Neural cell (in vitro differentiated cells): ENCODE results near the gene GNAL. TPM values are rescaled to one million over a fixed set of nuclear protein-coding genes. Genes with fewer than 3 reads are reported as not detected.

Experiments used
- H2AFZ ChIP-seq: fragments of 200-600, 300-800 bp; sonication (generic), shearing (Covaris generic); 2 replicates; pipeline ENCODE4 v1.6.0; 2014; ENCODE audit warnings: low read depth, mild to moderate bottlenecking, antibody characterized with exemption, low read length, moderate library complexity
- H3F3A ChIP-seq: fragments of 200-600 bp; shearing (Covaris generic); 2 replicates; pipeline ENCODE4 v1.6.1; 2016; ENCODE audit warnings: mild to moderate bottlenecking, moderate library complexity, mixed read lengths, antibody characterized with exemption, low read length; ENCODE audit not compliant: insufficient read depth, poor library complexity, severe bottlenecking
- H3K27ac ChIP-seq: fragments of 200-600, 300-800 bp; sonication (generic), shearing (Covaris generic); 2 replicates; pipeline ENCODE4 v1.5.1; 2014; ENCODE audit warnings: mild to moderate bottlenecking, low read length, moderate library complexity
- H3K27me3 ChIP-seq: fragments of 300-800, 200-600 bp; sonication (generic), shearing (Covaris generic); 2 replicates; pipeline ENCODE4 v1.6.0; 2014; ENCODE audit warnings: mild to moderate bottlenecking, low read depth, low read length, moderate library complexity; ENCODE audit not compliant: insufficient read depth
- H3K36me3 ChIP-seq: fragments of 300-800, 200-600 bp; sonication (generic), shearing (Covaris generic); 2 replicates; pipeline ENCODE4 v1.5.1; 2014; ENCODE audit warnings: mild to moderate bottlenecking, antibody characterized with exemption, low read length, moderate library complexity; ENCODE audit not compliant: insufficient read depth
- H3K4me2 ChIP-seq: fragments of 300-800, 200-600 bp; sonication (generic), shearing (Covaris generic); 2 replicates; pipeline ENCODE4 v1.6.0; 2014; ENCODE audit warnings: mild to moderate bottlenecking, low read length
- H3K4me3 ChIP-seq: fragments of 300-800, 200-600 bp; sonication (generic), shearing (Covaris generic); 2 replicates; pipeline ENCODE4 v1.5.1; 2014; ENCODE audit warnings: mild to moderate bottlenecking, low read length, moderate library complexity
- H3K79me2 ChIP-seq: fragments of 200-600 bp; shearing (Covaris generic); replicated peaks from 2 replicates; pipeline ENCODE4 v1.6.0; 2014; ENCODE audit warnings: mild to moderate bottlenecking, low read length, moderate library complexity; ENCODE audit not compliant: insufficient read depth
- H3K9ac ChIP-seq: fragments of 300-800, 200-600 bp; sonication (generic), shearing (Covaris generic); 2 replicates; pipeline ENCODE4 v1.6.1; 2016; ENCODE audit warnings: mild to moderate bottlenecking, low read length, mixed read lengths
- H3K9me2 ChIP-seq: fragments of 200-600 bp; shearing (Covaris generic); 2 replicates; pipeline ENCODE4 v1.6.1; 2016; ENCODE audit warnings: mild to moderate bottlenecking, low read length, mixed read lengths; ENCODE audit not compliant: insufficient read depth
- H3K9me3 ChIP-seq: fragments of 200-600, 300-800 bp; sonication (generic), shearing (Covaris generic); 2 replicates; pipeline ENCODE4 v1.6.1; 2016; ENCODE audit warnings: mild to moderate bottlenecking, mixed run types, low read length, moderate library complexity, mixed read lengths
- H4K20me1 ChIP-seq: fragments of 200-600 bp; shearing (Covaris generic); 2 replicates; pipeline ENCODE4 v1.6.1; 2016; ENCODE audit warnings: mild to moderate bottlenecking, mixed run types; ENCODE audit not compliant: insufficient read depth
- CTCF ChIP-seq: fragments of 450-650 bp; IDR thresholded peaks from 2 replicates; pipeline ENCODE4 v1.5.1; 2014; ENCODE audit warnings: antibody characterized with exemption, mild to moderate bottlenecking, moderate library complexity; ENCODE audit not compliant: poor library complexity, severe bottlenecking
- EP300 ChIP-seq: fragments of 450-650 bp; conservative IDR thresholded peaks from 2 replicates; pipeline ENCODE4 v1.6.1; 2014; ENCODE audit warnings: antibody characterized with exemption, mild to moderate bottlenecking, moderate library complexity; ENCODE audit not compliant: poor library complexity, severe bottlenecking
- EZH2 ChIP-seq: fragments of 200-600, 300-800 bp; shearing (Covaris generic), sonication (generic); IDR thresholded peaks from 2 replicates; pipeline ENCODE4 v1.6.1; 2014; ENCODE audit warnings: antibody characterized with exemption, low read length, borderline replicate concordance, mild to moderate bottlenecking; ENCODE audit not compliant: insufficient read depth, poor library complexity, severe bottlenecking
- MXI1 ChIP-seq: fragments of 450-650 bp; conservative IDR thresholded peaks from 2 replicates; pipeline ENCODE4 v1.6.1; 2014; ENCODE audit warnings: antibody characterized with exemption, mild to moderate bottlenecking; ENCODE audit not compliant: poor library complexity, severe bottlenecking
- POLR2AphosphoS5 ChIP-seq: IDR thresholded peaks from 2 replicates; pipeline ENCODE4 v1.6.1; 2012
- RAD21 ChIP-seq: fragments of 450-650 bp; conservative IDR thresholded peaks from 2 replicates; pipeline ENCODE4 v1.6.1; 2014; ENCODE audit warnings: antibody characterized with exemption, mild to moderate bottlenecking, moderate library complexity
- REST ChIP-seq: IDR thresholded peaks from 2 replicates; pipeline ENCODE4 v1.6.1; 2012; ENCODE audit warnings: borderline replicate concordance
- SMC3 ChIP-seq: fragments of 450-650 bp; conservative IDR thresholded peaks from 2 replicates; pipeline ENCODE4 v1.6.1; 2014; ENCODE audit warnings: antibody characterized with exemption, mild to moderate bottlenecking, moderate library complexity; ENCODE audit not compliant: poor library complexity
- TAF1 ChIP-seq: IDR thresholded peaks from 2 replicates; pipeline ENCODE4 v1.6.1; 2012; ENCODE audit warnings: low read depth
- polyA plus RNA-seq: library from polyadenylated mRNA; depleted of rRNA; stranded (reverse); fragments of >200 nt; gene quantifications from 2 replicates; pipeline ENCODE4 v1.2.3, GENCODE V29; 2014

The GNAL gene
- polyA plus RNA-seq, 1 donor from 2014 or later = 16.7 TPM

GRCh38 chr18:11724781-11725180 lies 35.7 kb downstream of the GNAL start:
- no peaks in the 10 kb centered on the region for H3K9me3 ChIP-seq
- no peak overlapping the region for H3K4me3 ChIP-seq
- no peak for TF ChIP-seq SMC3
- H3K27ac ChIP-seq = no peak overlapping the region
- H3K4me2 ChIP-seq = no peak overlapping the region
- H3K27me3 ChIP-seq = no peaks in the 10 kb centered on the region
- H2AFZ ChIP-seq = no peak overlapping the region
- no peaks in the 10 kb centered on the region for H3F3A ChIP-seq
- H3K36me3 ChIP-seq = no peaks in the 10 kb centered on the region
- no peaks in the 10 kb centered on the region for H3K9me2 ChIP-seq
- H3K9ac ChIP-seq = no peak overlapping the region
- H3K79me2 ChIP-seq = no peaks in the 10 kb centered on the region
- no peaks in the 10 kb centered on the region for H4K20me1 ChIP-seq

GRCh38 chr18:11726556-11726955 lies 37.5 kb downstream of the GNAL start:
- Histone ChIP-seq H3K4me2 (no peak overlapping the region), H3K36me3 (no peaks in the 10 kb centered on the region), H2AFZ (no peak overlapping the region), H3K9ac (no peak overlapping the region), H3K79me2 (no peaks in the 10 kb centered on the region), H3K9me3 (no peaks in the 10 kb centered on the region), H3K27me3 (no peaks in the 10 kb centered on the region), H3F3A (no peaks in the 10 kb centered on the region), H3K4me3 (no peak overlapping the region), H3K27ac (no peak overlapping the region), H4K20me1 (no peaks in the 10 kb centered on the region), H3K9me2 (no peaks in the 10 kb centered on the region)
- no peak for TF ChIP-seq MXI1
- no peak for TF ChIP-seq REST
- TF ChIP-seq TAF1 = no peak
- TF ChIP-seq EZH2 = no peak
- TF ChIP-seq EP300 = no peak
- no peak for TF ChIP-seq CTCF
- TF ChIP-seq RAD21 = no peak
- TF ChIP-seq POLR2AphosphoS5 = no peak
- no peak for TF ChIP-seq SMC3

- Histone ChIP-seq H3K4me2 (no peak overlapping the region), H3K9me2 (no peaks in the 10 kb centered on the region), H3F3A (no peaks in the 10 kb centered on the region), H4K20me1 (no peaks in the 10 kb centered on the region), H3K4me3 (no peak overlapping the region), H3K27me3 (no peaks in the 10 kb centered on the region), H3K79me2 (no peaks in the 10 kb centered on the region), H3K9ac (no peak overlapping the region), H3K27ac (no peak overlapping the region), H3K9me3 (no peaks in the 10 kb centered on the region), H2AFZ (no peak overlapping the region), H3K36me3 (no peaks in the 10 kb centered on the region)
- no peak for TF ChIP-seq EP300
- TF ChIP-seq POLR2AphosphoS5 = no peak
- no peak for TF ChIP-seq RAD21
- TF ChIP-seq SMC3 = no peak
- TF ChIP-seq REST = no peak
- TF ChIP-seq EZH2 = no peak
- no peak for TF ChIP-seq MXI1
- no peak for TF ChIP-seq CTCF
- TF ChIP-seq TAF1 = no peak
Observed at GRCh38 chr18:11728249-11728648, 39.2 kb downstream of the GNAL start.
